OCI-LY7 (cell line): Measurements from ENCODE around the gene PLEKHG4. TPM values are rescaled to one million over a fixed set of nuclear protein-coding genes. Genes with fewer than 3 reads are reported as not detected.

Source experiments
- BruUV-seq: library from RNA; stranded (reverse); fragments of 400-500 nt; replicated peaks from 2 replicates; lab custom pipeline; 2021; lab: Mats Ljungman, UMichigan
- CTCF ChIA-PET: fragments of 300-600 bp; sonication (Branson Sonifier 250); formaldehyde crosslinking; loops from one replicate; lab custom pipeline; 2022; ENCODE audit warnings: antibody characterized with exemption; ENCODE audit not compliant: unreplicated experiment; lab: Charles Lee
- POLR2A ChIA-PET: fragments of 300-600 bp; sonication (Branson Sonifier 250); formaldehyde crosslinking; loops from one replicate; lab custom pipeline; 2022; ENCODE audit warnings: antibody characterized with exemption; lab: Charles Lee
- DNase-seq: peaks from one replicate; pipeline ENCODE4 v3.0.0-alpha.2; 2015; ENCODE audit warnings: low spot score
- H2AFZ ChIP-seq: fragments of 200-600 bp; sonication (generic), shearing (Covaris generic); 2 replicates; pipeline ENCODE4 v1.6.1; 2014; ENCODE audit warnings: mild to moderate bottlenecking, antibody characterized with exemption, low read length, moderate library complexity
- H3K27ac ChIP-seq: fragments of 200-600 bp; sonication (generic); 2 replicates; pipeline ENCODE4 v1.5.1; 2014; ENCODE audit warnings: mixed run types, low read depth, mild to moderate bottlenecking, moderate library complexity, low read length, inconsistent platforms; ENCODE audit not compliant: poor library complexity, severe bottlenecking
- H3K36me3 ChIP-seq: fragments of 200-600 bp; sonication (generic); 2 replicates; pipeline ENCODE4 v1.6.1; 2014; ENCODE audit warnings: mild to moderate bottlenecking, antibody characterized with exemption, low read length, moderate library complexity, mixed read lengths; ENCODE audit not compliant: insufficient read depth
- H3K4me1 ChIP-seq: fragments of 200-600 bp; sonication (generic); 2 replicates; pipeline ENCODE4 v1.5.1; 2014; ENCODE audit warnings: mild to moderate bottlenecking, low read length; ENCODE audit not compliant: insufficient read depth, poor library complexity, severe bottlenecking
- H3K4me2 ChIP-seq: fragments of 200-600 bp; sonication (generic); 2 replicates; pipeline ENCODE4 v1.6.1; 2014; ENCODE audit warnings: mild to moderate bottlenecking, low read length
- H3K4me3 ChIP-seq: fragments of 200-600 bp; sonication (generic); 2 replicates; pipeline ENCODE4 v1.5.1; 2014; ENCODE audit warnings: mild to moderate bottlenecking, low read depth, low read length; ENCODE audit not compliant: poor library complexity, severe bottlenecking
- H3K79me2 ChIP-seq: fragments of 200-600 bp; sonication (generic); 2 replicates; pipeline ENCODE4 v1.6.1; 2016; ENCODE audit warnings: low read depth, mild to moderate bottlenecking, low read length, moderate library complexity, mixed read lengths; ENCODE audit not compliant: insufficient read depth
- H3K9me2 ChIP-seq: fragments of 200-600 bp; sonication (generic); 2 replicates; pipeline ENCODE4 v1.6.1; 2016; ENCODE audit warnings: mild to moderate bottlenecking, low read length, mixed read lengths; ENCODE audit not compliant: insufficient read depth
- H3K9me3 ChIP-seq: fragments of 200-600 bp; sonication (generic); 2 replicates; pipeline ENCODE4 v1.6.1; 2014; ENCODE audit warnings: mild to moderate bottlenecking, mixed run types, low read length, mixed read lengths
- H4K20me1 ChIP-seq: fragments of 200-600 bp; sonication (generic); 2 replicates; pipeline ENCODE4 v1.6.1; 2014; ENCODE audit warnings: mild to moderate bottlenecking, antibody characterized with exemption, low read length, moderate library complexity, mixed read lengths; ENCODE audit not compliant: insufficient read depth
- EZH2phosphoT487 ChIP-seq: fragments of 200-600 bp; sonication (generic); IDR thresholded peaks from 2 replicates; pipeline ENCODE4 v1.6.1; 2018; ENCODE audit warnings: low read depth, borderline replicate concordance, mild to moderate bottlenecking, mixed run types, antibody characterized with exemption, low read length, moderate library complexity, mixed read lengths
- intact Hi-C: fragments of 100-400 bp; cut with micrococcal nuclease; formaldehyde crosslinking; loops from one replicate; pipeline ENCODE4 v1.10.0; 2022; ENCODE audit not compliant: unreplicated experiment
- total RNA-seq, 2 experiments: library from RNA; depleted of rRNA in 1 of 2; stranded (reverse); fragments of >200 nt in 1 of 2; shearing (Covaris generic) in 1 of 2; gene quantifications; 2 replicates each; pipeline ENCODE4 v1.2.3, GENCODE V29; 2014 to 2022
- TF ChIP-seq, protein P1 (sequence below): fragments of 200-600 bp; sonication (generic); conservative IDR thresholded peaks from 2 replicates; pipeline ENCODE4 v1.5.1; 2014; ENCODE audit warnings: mild to moderate bottlenecking, antibody characterized with exemption, low read length, moderate library complexity, mixed read lengths

The PLEKHG4 gene
- total RNA-seq, 2 experiments from 2014 or later: 0.51 TPM; not detected in 1

DNA sequence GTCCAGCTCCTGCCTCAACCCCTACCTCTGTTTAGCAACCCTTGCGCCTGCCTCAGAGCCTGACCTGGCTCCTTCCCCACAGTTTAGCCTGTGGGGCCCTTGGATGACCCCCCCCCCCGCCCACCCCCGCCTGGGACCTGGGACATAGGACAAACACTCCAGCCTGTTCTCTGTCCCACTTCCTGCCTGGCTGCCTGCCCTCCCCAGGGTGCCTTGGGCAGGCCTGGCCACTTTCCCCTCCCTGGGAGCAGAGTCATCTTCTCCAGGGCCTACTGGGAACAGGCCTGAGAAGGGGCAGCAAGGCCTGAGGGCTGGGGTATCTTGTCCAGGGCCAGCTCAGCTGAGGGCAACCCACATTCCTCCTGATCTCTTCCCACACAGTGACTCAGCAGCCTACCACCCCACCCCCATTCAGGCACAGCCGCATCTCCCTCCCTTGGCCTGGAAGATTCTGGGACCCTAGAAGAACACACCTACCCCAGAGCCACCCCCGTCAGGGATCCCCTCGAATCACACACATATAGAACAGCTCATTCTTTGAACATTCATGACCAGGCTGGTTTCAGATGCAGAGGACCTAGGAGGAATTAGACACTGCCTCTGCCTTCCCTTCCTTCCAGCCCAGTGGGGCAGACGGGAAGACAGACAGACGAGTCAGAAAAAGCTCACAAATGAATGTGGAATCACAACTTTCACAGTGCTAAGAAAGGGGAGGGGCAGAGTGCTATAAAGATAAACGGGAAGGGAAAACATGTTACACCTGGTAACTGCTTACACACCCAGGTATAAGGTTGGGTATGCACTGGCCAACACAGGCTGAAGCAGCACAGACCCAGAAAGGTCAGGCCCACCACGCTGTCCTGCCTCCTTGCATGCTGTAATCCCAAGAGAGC, 38.1 kb upstream of the PLEKHG4 start:
- ChIA-PET CTCF (interaction anchor here (2.2 kb wide), 1 partner anchor 14 kb away, joined by 6 read pairs; the partner anchor contains the start of gene TMEM208), POLR2A (interaction anchor here (0.7 to 1.6 kb wide), 3 partner anchors 14 to 289 kb away, joined by 3 to 9 read pairs (median 5); partner anchors contain the start of gene TMEM208)
- no peak overlapping the region for H3K4me3 ChIP-seq
- H3K4me1 ChIP-seq: peaks cover 50% of the 10 kb centered on the region
- no peaks in the 10 kb centered on the region for H4K20me1 ChIP-seq
- H3K27ac ChIP-seq: no peak overlapping the region
- H3K9me3 ChIP-seq: no peaks in the 10 kb centered on the region
- no peaks in the 10 kb centered on the region; the same call in 1 of the 2 replicates for H3K79me2 ChIP-seq
- peaks cover 14% of the 10 kb centered on the region; the same call in 1 of the 2 replicates for H3K36me3 ChIP-seq
- H2AFZ ChIP-seq: no peak overlapping the region
- H3K9me2 ChIP-seq: no peaks in the 10 kb centered on the region
- no peak for DNase-seq
- intact Hi-C loops: no loop called here
- no TSS peak for BruUV-seq
- H3K4me2 ChIP-seq: no peak overlapping the region
- TF ChIP-seq, protein P1, sequence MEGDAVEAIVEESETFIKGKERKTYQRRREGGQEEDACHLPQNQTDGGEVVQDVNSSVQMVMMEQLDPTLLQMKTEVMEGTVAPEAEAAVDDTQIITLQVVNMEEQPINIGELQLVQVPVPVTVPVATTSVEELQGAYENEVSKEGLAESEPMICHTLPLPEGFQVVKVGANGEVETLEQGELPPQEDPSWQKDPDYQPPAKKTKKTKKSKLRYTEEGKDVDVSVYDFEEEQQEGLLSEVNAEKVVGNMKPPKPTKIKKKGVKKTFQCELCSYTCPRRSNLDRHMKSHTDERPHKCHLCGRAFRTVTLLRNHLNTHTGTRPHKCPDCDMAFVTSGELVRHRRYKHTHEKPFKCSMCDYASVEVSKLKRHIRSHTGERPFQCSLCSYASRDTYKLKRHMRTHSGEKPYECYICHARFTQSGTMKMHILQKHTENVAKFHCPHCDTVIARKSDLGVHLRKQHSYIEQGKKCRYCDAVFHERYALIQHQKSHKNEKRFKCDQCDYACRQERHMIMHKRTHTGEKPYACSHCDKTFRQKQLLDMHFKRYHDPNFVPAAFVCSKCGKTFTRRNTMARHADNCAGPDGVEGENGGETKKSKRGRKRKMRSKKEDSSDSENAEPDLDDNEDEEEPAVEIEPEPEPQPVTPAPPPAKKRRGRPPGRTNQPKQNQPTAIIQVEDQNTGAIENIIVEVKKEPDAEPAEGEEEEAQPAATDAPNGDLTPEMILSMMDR: no peak
- TF ChIP-seq EZH2phosphoT487: no peak

DNA sequence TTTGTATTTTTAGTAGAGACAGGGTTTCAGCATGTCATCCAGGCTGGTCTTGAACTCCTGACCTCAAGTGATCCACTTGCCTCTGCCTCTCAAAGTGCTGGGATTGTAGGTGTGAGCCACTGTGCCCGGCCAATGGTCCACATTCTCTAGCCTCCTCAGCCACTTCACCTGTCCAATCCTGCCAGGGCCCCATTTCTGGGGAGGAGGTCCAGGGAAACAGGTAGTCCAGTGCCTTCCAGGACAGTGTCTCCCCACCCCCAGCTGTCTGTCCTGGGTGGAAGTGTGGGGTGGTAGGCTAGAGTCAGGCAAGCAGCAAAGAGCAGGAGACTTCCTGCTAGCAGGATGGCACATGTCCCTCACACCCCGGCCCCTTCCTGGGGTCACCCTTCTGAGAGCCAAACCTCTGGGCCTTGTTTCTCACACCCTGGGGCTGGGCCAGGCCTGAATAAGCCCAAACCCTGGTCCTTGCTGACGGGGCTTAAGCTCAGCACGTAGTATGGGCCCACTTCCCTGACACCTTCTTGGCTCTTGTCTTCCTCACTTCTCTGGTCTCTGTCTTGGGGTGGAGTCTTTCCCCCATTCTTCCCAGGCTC, 37.1 kb upstream of the PLEKHG4 start:
- H3K27ac ChIP-seq: no peak overlapping the region
- no peak for DNase-seq
- TF ChIP-seq, protein P1: no peak
- TF ChIP-seq EZH2phosphoT487: no peak
- H3K4me2 ChIP-seq: no peak overlapping the region
- BruUV-seq: no TSS peak
- no peaks in the 10 kb centered on the region for H3K9me2 ChIP-seq
- intact Hi-C loops: no loop called here
- H3K79me2 ChIP-seq: no peaks in the 10 kb centered on the region; the same call in 1 of the 2 replicates
- H3K4me1 ChIP-seq: peaks cover 50% of the 10 kb centered on the region
- no peaks in the 10 kb centered on the region for H3K9me3 ChIP-seq
- no peak overlapping the region for H2AFZ ChIP-seq
- peaks cover 8% of the 10 kb centered on the region; the same call in 1 of the 2 replicates for H3K36me3 ChIP-seq
- CTCF ChIA-PET: interaction anchor here (2.2 kb wide), 1 partner anchor 15 kb away, joined by 6 read pairs; the partner anchor contains the start of gene TMEM208
- POLR2A ChIA-PET: interaction anchor here (1.0 to 1.6 kb wide), 2 partner anchors 9 to 15 kb away, joined by 3 to 5 read pairs; partner anchors contain the start of gene TMEM208
- H4K20me1 ChIP-seq: no peaks in the 10 kb centered on the region
- H3K4me3 ChIP-seq: no peak overlapping the region
